Fibroblast of skin of right biceps (primary cell): ENCODE data around the gene SYNRG.
"Not testable (repeated sequence)": the region's sequence is repeated elsewhere in the genome, so short reads cannot be mapped to it uniquely, and the experiment has no call there.

Source experiments
- DNase-seq: peaks from one replicate; pipeline ENCODE4 v3.0.0-alpha.2; 2013

Gene SYNRG

GRCh38 chr17:37541880-37542660, 67.1 kb downstream of the SYNRG start:
- peak; percentile 78 for DNase-seq

- no peak for DNase-seq
These were observed 70.1 kb downstream of the SYNRG start for GRCh38 chr17:37538981-37539659.

- no peak for DNase-seq
These were observed 73.3 kb downstream of the SYNRG start for GRCh38 chr17:37535906-37536305.

GRCh38 chr17:37532756-37533155, 76.5 kb downstream of the SYNRG start:
- DNase-seq: no peak

- DNase-seq: peak; percentile 41
These were observed 78.8 kb downstream of the SYNRG start for GRCh38 chr17:37530420-37530819.

GRCh38 chr17:37527249-37527851, 81.9 kb downstream of the SYNRG start:
- peak; percentile 55 for DNase-seq

GRCh38 chr17:37523715-37524219, 85.5 kb downstream of the SYNRG start:
- DNase-seq: no peak

- no peak for DNase-seq
These were observed 87.4 kb downstream of the SYNRG start for GRCh38 chr17:37521821-37522220.

- DNase-seq: no peak
These were observed 89.0 kb downstream of the SYNRG start for GRCh38 chr17:37520174-37520573.

- peak; percentile 45 for DNase-seq
These were observed 89.8 kb downstream of the SYNRG start for GRCh38 chr17:37519251-37519985.

- no peak for DNase-seq
These were observed 90.4 kb downstream of the SYNRG start for GRCh38 chr17:37518826-37519225.

GRCh38 chr17:37517881-37518280, 91.3 kb downstream of the SYNRG start:
- DNase-seq: no peak

- DNase-seq: peak; percentile 75
These were observed 93.1 kb downstream of the SYNRG start for GRCh38 chr17:37516127-37516571.

GRCh38 chr17:37513711-37514110, 95.5 kb downstream of the SYNRG start:
- DNase-seq: no peak

GRCh38 chr17:37512442-37513068, 96.7 kb downstream of the SYNRG start:
- no peak for DNase-seq

- DNase-seq: not testable (repeated sequence)
These were observed 97.6 kb downstream of the SYNRG start for GRCh38 chr17:37511642-37512041.

- DNase-seq: no peak
These were observed 99.2 kb downstream of the SYNRG start for GRCh38 chr17:37510056-37510455.

GRCh38 chr17:37507111-37507510, 102.1 kb downstream of the SYNRG start:
- no peak for DNase-seq

- DNase-seq: peak; percentile 42
These were observed 102.5 kb downstream of the SYNRG start for GRCh38 chr17:37506678-37507077.

- DNase-seq: no peak
These were observed 103.9 kb downstream of the SYNRG start for GRCh38 chr17:37505333-37505732.

GRCh38 chr17:37503148-37503547, 106.1 kb downstream of the SYNRG start:
- DNase-seq: no peak
